Colonic mucosa (tissue), 4 donors: ENCODE data around the gene DEPDC7. TPM values are rescaled to one million over a fixed set of nuclear protein-coding genes. Genes with fewer than 3 reads are reported as not detected.

ENCODE experiments used
- DNase-seq: peaks from one replicate; pipeline ENCODE4 v3.0.0-alpha.2; 2020
- H3K27ac ChIP-seq: fragments of 200-600 bp; one replicate; pipeline ENCODE4 v1.8.0; 2021
- H3K27me3 ChIP-seq: fragments of 200-600 bp; one replicate; pipeline ENCODE4 v1.8.0; 2021
- H3K36me3 ChIP-seq: fragments of 200-600 bp; one replicate; pipeline ENCODE4 v1.8.0; 2021
- H3K4me1 ChIP-seq: fragments of 200-600 bp; one replicate; pipeline ENCODE4 v1.8.0; 2021; ENCODE audit warnings: mild to moderate bottlenecking
- H3K4me3 ChIP-seq: fragments of 200-600 bp; one replicate; pipeline ENCODE4 v1.8.0; 2021
- H3K9ac ChIP-seq, 2 donors: one replicate each; pipeline ENCODE4 v1.7.0; 2013; ENCODE audit warnings: control low read depth in 2 of 2, low read depth in 2 of 2, low read length in 2 of 2
- H3K9me3 ChIP-seq: fragments of 200-600 bp; one replicate; pipeline ENCODE4 v1.8.0; 2021
- CTCF ChIP-seq: fragments of 200-600 bp; IDR thresholded peaks from one replicate; pipeline ENCODE4 v1.8.0; 2022; ENCODE audit warnings: antibody characterized with exemption, mild to moderate bottlenecking
- intact Hi-C: fragments of 100-400 bp; cut with DNase I; formaldehyde crosslinking; loops from one replicate; pipeline ENCODE4 v1.14.1; 2022
- total RNA-seq, 2 donors: library from RNA; stranded (reverse); fragmentation: NEBNext Ultra II Directional in 1 of 2; extraction: Animal tissue kit (Norgen Biotek cat#: 25700) in 1 of 2; gene quantifications; one replicate each; pipeline ENCODE4 v1.2.1, GENCODE V29; 2021
- donor health status: healthy.
- donor health status: DM: no; HTN: no; CAD: no.
- donor health status: DM: no; HTN: no; CAD: no.

The DEPDC7 gene
- total RNA-seq, 2 donors from 2014 or later = 6.1 to 7.5 TPM

GRCh38 chr11:33001281-33001680, 14.4 kb upstream of the DEPDC7 start:
- H3K9me3 ChIP-seq = no peaks in the 10 kb centered on the region
- no peak overlapping the region for H3K27ac ChIP-seq
- no peaks in the 10 kb centered on the region for H3K27me3 ChIP-seq
- DNase-seq = no peak
- H3K36me3 ChIP-seq = no peaks in the 10 kb centered on the region
- no peak for TF ChIP-seq CTCF
- no peak overlapping the region for H3K4me3 ChIP-seq
- H3K4me1 ChIP-seq = no peaks in the 10 kb centered on the region
- intact Hi-C loops = no loop called here
- no peak overlapping the region for H3K9ac ChIP-seq

DNA sequence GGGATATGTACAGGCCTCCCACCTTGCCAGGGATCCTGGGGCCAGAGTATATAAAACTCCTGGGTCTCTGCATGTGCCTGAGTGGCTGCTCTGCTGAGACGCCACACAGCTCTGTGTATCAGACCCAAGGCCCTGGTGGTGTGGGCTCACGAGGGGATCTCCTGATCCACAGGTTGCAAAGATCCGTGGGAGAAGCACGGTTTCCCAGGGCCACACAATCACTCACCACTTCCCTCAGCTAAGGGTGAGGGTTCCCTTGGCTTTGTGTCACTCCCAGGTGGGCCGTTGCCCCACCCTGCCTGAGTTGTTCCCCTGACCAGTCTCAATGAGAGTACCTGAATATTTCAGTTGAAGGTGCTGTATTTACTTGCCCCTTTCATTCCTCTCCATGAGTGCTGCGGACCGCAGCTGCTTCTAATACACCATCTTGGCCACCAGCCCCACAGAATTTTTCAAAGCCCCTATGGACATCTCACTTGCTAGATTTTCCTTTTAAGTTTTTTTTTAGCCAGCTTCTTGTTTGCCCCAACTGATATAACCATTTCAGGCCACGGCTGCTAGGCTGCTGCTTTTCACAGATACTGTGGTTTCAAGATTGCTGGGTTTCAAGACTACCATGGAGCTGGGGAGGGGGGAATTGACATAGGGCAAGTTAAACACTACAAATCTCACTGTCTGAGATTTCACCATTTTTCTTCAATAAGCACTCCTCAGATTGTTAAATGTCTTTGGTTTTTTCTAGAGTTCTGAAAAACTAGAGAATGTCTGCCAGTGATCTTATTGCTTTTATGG, 13.7 kb upstream of the DEPDC7 start:
- no peak overlapping the region for H3K4me3 ChIP-seq
- intact Hi-C loops = no loop called here
- no peaks in the 10 kb centered on the region for H3K36me3 ChIP-seq
- no peaks in the 10 kb centered on the region for H3K27me3 ChIP-seq
- no peaks in the 10 kb centered on the region for H3K4me1 ChIP-seq
- no peaks in the 10 kb centered on the region for H3K9me3 ChIP-seq
- DNase-seq = no peak
- no peak overlapping the region for H3K9ac ChIP-seq
- TF ChIP-seq CTCF = no peak
- H3K27ac ChIP-seq = no peak overlapping the region

- H3K27me3 ChIP-seq = no peaks in the 10 kb centered on the region
- no peaks in the 10 kb centered on the region for H3K4me1 ChIP-seq
- no peaks in the 10 kb centered on the region for H3K36me3 ChIP-seq
- no peak overlapping the region for H3K4me3 ChIP-seq
- intact Hi-C loops = no loop called here
- no peak overlapping the region for H3K27ac ChIP-seq
- H3K9me3 ChIP-seq = no peaks in the 10 kb centered on the region
- no peak for TF ChIP-seq CTCF
- no peak for DNase-seq
- H3K9ac ChIP-seq = no peak overlapping the region
These were observed 10.5 kb upstream of the DEPDC7 start for GRCh38 chr11:33005175-33005574.

DNA sequence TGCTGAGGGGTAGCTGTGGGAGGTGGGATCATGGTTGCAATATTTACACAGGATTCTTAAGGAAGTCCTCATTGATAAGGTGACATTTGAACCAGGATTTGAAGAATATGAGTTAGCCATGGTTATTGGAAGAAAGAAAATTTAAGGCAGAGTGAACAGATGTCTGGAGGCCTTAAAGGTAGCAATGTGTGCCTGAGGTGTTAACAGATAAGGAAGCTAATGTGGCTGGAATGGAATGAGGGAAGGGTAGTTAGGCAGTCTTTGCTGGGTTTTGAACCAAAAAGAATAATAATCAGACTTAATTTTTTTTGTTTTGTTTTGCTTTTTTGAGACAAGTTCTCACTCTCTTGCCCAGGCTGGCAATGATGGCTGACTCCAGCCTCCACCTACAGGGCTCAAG, 9.7 kb upstream of the DEPDC7 start:
- H3K9ac ChIP-seq = no peak overlapping the region
- intact Hi-C loops = no loop called here
- no peak overlapping the region for H3K27ac ChIP-seq
- H3K4me1 ChIP-seq = no peaks in the 10 kb centered on the region
- H3K27me3 ChIP-seq = no peaks in the 10 kb centered on the region
- H3K9me3 ChIP-seq = no peaks in the 10 kb centered on the region
- no peak for DNase-seq
- no peaks in the 10 kb centered on the region for H3K36me3 ChIP-seq
- TF ChIP-seq CTCF = no peak
- H3K4me3 ChIP-seq = no peak overlapping the region

GRCh38 chr11:33013755-33014154, 1.9 kb upstream of the DEPDC7 start:
- Histone ChIP-seq H3K27ac (no peak overlapping the region), H3K36me3 (no peaks in the 10 kb centered on the region), H3K4me3 (no peak overlapping the region), H3K9ac (no peak overlapping the region), H3K27me3 (no peaks in the 10 kb centered on the region), H3K9me3 (no peaks in the 10 kb centered on the region), H3K4me1 (peaks cover 3% of the 10 kb centered on the region)
- intact Hi-C loops = no loop called here
- no peak for TF ChIP-seq CTCF
- DNase-seq = no peak
